GM18867 (cell line): ENCODE measurements around the gene ARPC5L.
"Not testable (repeated sequence)": the region's sequence is repeated elsewhere in the genome, so short reads cannot be mapped to it uniquely, and the experiment has no call there.

Experiments
- ATAC-seq: cut with Tn5 transposase; IDR thresholded peaks from one replicate; pipeline ENCODE4 v1.9.1; 2021; ENCODE audit warnings: mild to moderate bottlenecking, moderate library complexity; ENCODE audit not compliant: unreplicated experiment

ARPC5L gene

DNA sequence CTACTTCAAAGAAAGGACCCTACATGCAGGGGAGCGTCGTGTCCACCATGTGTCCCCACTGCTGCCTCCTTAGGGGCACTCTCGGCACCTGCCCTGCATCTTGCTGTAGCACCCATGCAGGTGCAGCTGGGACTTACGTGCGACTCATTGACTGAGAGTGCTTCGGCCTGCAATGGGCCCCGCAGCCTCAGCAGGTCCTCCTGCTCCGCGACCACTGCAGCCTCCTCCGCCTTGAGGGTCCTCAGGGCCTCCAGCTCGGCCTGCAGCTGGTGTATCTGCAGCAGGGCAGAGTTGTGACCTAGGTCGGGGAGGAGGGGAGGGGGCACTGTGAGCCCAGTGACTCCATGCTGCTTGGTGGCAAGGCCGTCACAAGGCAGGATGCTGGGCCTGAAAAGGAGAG lies 27.1 kb downstream of the ARPC5L start:
- ATAC-seq, result no peak

- no peak for ATAC-seq
Measured at GRCh38 chr9:124890179-124890578, 28.2 kb downstream of the ARPC5L start.

- no peak for ATAC-seq
Measured at GRCh38 chr9:124894035-124894740, 32.3 kb downstream of the ARPC5L start.

DNA sequence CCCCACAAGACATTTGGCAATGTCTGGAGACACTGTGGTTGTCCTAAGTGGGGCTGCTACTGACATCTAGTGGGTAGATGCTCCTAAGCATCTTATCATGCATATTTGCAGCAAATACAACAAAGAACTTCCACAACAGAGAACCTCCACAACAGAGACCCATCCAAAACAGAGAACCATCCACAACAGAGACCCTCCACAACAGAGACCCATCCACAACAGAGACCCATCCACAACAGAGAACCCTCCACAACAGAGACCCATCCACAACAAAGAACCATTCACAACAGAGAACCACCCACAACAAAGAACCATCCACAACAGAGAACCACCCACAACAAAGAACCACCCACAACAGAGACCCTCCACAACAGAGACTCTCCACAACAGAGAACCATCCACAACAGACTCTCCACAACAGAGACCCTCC lies 32.8 kb downstream of the ARPC5L start:
- no peak for ATAC-seq

- no peak for ATAC-seq
Measured at GRCh38 chr9:124897570-124898460, 35.9 kb downstream of the ARPC5L start.

GRCh38 chr9:124899845-124900244 lies 37.9 kb downstream of the ARPC5L start:
- ATAC-seq, result no peak

DNA sequence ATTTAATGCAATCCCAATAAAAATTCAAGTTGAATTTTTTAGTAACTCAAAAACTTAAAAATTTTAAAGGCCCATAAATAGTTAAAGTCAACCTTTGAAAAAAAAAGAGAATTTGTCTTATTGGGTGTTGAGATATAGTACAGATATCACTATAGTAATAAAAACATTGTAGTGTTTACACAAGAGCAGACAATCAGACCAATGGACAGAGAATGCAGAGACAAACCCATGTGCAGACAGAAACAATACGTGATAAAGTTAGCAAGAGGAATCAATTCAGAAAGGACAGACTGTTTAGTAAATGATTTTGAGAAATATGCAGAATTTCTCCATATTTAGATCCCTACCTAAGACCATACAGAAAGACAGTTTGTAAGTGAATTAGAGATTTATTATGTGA lies 45.0 kb downstream of the ARPC5L start:
- ATAC-seq, result no peak

DNA sequence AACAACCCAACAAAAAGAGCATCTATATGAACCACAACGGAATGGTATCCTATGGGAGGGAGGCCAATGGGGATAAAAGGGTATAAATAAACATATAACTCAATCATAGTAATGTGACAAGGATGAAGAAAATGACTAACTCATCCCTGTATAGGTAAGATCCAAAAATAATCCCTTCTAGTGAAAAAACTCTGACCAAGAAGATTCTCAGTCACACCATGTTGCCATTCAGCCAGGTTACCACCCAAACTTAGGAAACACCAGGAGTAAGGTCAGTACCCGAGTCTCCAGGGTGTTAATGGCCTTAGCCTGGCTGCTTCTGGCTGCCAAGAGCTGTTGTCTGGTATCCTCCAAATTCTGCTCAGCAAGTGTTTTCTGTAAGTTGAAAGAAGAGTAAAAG lies 46.2 kb downstream of the ARPC5L start:
- ATAC-seq, result no peak

DNA sequence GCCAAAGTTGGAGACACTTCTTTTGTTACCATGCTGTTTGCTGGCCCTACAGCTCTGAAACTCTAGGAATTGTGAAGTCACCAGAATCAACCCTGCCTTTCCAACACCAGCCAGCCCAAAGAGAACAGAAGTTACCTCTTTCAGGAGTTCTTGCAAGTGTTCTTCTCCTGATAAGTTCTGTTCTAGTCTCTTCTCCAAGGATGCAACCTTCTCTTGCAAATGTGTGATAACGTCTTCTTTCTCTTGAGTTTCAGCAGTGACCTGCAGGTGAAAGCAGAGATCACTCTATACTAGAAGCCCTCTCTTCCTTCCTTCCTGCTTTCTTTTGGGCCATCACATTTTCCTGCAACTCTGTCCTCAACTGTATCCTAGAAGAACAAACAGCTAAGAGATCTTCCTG lies 49.8 kb downstream of the ARPC5L start:
- ATAC-seq, result no peak

DNA sequence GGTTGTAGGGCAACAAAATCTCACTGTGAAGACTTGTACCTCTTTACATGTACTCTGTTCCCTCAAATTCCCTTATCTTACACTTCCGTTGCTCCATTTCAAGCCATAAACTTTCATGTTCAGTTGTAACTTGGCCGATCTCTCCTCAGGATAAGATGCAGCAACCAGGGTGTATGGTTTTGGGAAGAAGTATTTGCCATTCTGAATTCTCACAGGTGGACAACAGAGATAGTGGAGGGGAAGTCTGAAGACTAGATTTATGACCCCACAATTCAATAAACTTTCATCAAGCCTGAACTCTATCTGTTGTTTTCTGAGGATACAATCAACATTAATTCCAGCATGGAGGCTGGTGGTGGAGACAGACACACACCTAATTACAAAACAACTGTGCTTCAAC lies 51.4 kb downstream of the ARPC5L start:
- ATAC-seq, result no peak

DNA sequence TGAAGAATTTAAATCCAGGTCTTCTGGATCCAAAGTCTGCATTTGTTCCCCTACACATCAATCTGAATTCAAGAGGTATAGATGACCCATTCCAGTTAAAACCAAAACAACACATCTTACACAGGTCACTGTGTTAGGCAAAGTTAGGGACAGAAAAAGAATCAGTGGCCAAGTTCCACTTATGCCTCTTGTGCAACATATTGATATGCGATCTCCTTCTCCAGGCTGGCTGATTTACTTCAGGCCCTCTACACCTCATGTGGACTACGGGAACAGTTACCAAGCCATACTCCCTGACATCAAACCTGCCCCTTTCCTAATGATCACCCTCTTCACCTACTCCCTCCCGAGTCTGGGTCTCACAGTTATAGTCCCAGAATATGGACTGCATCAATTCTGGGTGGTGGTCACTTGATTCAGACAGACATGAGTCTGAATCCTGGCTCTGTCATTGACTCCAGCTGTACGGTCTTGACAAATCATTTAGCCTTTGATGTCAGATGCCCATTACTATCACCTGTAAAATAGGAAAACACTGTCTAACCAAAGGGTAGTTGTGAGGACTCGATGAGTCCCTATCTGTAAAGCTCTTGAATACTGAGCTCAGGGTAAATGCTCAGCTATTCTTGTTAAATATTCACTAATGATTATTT lies 52.9 kb downstream of the ARPC5L start:
- no peak for ATAC-seq

DNA sequence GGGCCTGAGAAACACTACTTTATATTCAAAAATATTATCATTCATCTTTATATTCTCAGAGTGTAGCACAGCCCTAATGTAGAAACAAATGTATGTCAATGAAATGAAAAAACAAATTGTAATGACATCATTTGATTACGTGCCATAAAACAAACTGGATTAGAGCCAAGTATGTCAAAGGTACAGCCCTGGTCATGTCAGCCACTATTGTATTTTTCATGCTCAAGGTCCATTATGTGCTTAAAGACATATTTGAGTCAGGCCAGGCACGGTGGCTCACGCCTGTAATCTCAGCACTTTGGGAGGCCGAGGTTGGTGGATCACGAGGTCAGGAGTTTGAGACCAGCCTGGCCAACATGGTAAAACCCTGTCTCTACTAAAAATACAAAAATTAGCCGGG lies 58.5 kb downstream of the ARPC5L start:
- not testable (repeated sequence) for ATAC-seq
